ENCODE measurements around the gene MMP8.

The MMP8 gene

DNA sequence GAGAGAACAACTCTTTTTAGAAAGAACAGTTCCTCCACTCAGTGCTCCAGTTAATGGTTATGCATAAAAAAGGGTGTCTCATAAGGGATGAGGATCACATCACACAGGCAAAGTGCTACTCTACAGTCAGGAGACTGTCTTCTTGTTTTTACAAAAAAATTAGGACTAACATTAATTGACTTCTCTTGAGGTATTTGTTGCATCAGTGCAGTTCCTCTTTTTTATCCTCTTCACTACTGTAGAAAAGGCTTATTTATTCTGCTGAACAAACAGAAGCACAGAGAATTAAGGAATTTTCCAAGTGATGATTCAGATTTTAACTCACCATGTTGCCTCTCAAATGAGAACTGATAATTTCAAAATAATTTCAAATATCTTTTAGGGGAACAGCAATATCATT, 1.9 kb downstream of the MMP8 start:
- DNase-seq (ENCODE audit: low read depth) = no peak

- no peak for DNase-seq (ENCODE audit: low read depth)
These were observed 5.0 kb downstream of the MMP8 start for GRCh38 chr11:102719620-102720277.

- no peak for DNase-seq (ENCODE audit: low read depth)
These were observed 7.5 kb downstream of the MMP8 start for GRCh38 chr11:102717280-102717679.

GRCh38 chr11:102716527-102716926, 8.2 kb downstream of the MMP8 start:
- no peak for DNase-seq (ENCODE audit: low read depth)

DNA sequence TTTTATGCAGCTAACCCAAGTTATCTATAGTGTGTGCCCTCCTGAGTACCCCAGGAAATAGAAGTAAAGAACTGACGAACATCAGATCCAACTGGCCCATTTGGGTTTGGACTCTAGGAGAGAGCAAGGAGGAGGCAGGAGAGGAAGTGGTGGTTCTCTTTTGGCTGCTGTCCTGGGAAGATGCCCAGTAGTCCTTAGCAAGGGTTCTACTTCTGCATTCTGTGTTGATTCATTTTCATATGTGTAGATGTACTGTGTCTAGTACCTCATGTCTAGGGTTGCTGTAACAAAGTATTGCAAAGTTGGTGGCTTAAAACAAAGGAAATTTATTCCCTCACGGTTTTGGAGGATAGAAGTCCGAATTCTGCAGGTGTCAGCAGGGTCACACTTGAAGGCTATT, 12.6 kb downstream of the MMP8 start:
- DNase-seq (ENCODE audit: low read depth) = no peak

- DNase-seq (ENCODE audit: low read depth) = no peak
These were observed 15.4 kb downstream of the MMP8 start for GRCh38 chr11:102709201-102709945.

GRCh38 chr11:102708654-102709053, 16.1 kb downstream of the MMP8 start:
- DNase-seq (ENCODE audit: low read depth) = no peak

DNA sequence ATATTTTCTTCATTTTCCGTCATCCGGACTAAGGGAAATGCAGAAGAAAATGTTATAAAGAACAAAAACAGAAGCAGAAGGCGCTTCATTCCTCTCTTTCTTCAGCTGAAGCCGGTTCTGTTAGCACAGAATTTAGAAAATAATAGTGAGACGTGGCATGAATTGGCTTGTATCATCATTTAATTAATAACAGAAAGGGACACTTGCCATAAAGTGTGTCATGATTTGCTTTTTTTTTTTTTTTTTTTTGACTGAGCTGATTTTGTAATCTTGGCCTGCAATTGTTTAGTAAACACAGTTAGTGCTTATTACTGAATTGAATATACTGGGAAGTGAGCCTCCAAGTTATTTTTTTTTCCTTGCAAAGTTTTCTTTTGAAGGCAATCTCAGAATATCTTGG, 19.1 kb downstream of the MMP8 start, which contains the start of gene MMP27:
MMP27 (minus strand) TSS at position 144 of the 400 bp plus-strand sequence; CDS start at position 89, 55 bp downstream.
- no peak for DNase-seq (ENCODE audit: low read depth)

DNA sequence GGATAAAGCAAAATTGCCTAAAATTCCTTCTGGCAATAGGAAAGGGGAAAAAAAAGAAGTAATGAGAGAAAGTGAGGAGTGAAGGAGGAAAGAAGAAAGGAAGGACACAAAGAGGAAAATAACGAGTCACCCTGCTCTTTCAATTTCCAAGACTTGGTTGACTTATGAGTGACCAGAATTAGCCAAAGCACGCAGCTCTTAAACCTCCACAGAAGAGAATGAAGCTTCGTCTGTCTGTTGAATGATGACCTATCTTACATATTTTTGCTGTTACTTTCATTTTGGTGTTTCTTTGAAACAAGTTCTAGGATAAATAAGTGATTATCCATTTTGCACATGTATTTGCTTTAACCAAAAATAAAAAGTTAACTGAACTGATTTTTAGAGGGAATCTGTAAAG, 19.9 kb downstream of the MMP8 start:
- no peak for DNase-seq (ENCODE audit: low read depth)

GRCh38 chr11:102703826-102704493, 20.8 kb downstream of the MMP8 start:
- DNase-seq (ENCODE audit: low read depth) = no peak

DNA sequence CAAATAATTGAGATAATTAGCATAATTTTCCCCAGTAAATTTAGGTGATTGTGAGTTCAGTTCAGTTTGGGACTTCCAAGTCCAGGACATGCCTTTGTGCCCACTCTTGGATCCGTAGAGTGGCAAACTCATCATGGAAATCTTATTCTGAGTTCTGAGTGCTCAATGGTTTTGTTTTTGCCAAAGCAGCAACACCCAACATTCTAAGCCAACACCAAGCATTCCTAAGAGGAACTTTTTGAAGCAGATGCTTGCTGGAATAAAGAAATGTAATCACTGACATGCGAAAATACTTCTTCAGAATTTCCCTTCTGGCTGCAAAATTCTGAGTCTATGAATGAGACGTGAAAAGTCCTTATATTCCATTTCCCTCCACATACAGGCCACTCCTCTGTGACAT, 29.6 kb downstream of the MMP8 start:
- DNase-seq (ENCODE audit: low read depth) = no peak

DNA sequence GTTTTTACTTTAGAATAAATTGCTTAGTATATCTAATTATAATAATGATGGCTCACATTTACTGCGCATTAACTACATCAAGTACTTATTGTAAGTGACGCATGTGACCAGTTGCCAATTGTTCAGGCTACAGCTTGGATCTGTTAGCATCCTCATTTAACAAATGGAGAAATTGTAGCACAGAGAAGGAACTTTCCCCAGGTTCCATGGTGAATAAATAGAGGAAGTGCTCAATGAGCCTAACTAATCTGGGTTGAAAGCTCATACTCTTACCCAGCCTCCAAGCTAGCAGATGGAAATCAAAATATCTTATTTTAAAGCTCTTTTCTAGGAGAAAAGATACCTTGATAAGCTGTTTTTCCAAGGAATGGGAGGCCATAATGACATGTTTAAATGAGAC, 39.0 kb downstream of the MMP8 start:
- DNase-seq (ENCODE audit: low read depth) = no peak

- no peak for DNase-seq (ENCODE audit: low read depth)
These were observed 39.4 kb downstream of the MMP8 start for GRCh38 chr11:102685338-102685737.

GRCh38 chr11:102683277-102683676, 41.5 kb downstream of the MMP8 start:
- no peak for DNase-seq (ENCODE audit: low read depth)

- no peak for DNase-seq (ENCODE audit: low read depth)
These were observed 43.8 kb downstream of the MMP8 start for GRCh38 chr11:102680945-102681344.

DNA sequence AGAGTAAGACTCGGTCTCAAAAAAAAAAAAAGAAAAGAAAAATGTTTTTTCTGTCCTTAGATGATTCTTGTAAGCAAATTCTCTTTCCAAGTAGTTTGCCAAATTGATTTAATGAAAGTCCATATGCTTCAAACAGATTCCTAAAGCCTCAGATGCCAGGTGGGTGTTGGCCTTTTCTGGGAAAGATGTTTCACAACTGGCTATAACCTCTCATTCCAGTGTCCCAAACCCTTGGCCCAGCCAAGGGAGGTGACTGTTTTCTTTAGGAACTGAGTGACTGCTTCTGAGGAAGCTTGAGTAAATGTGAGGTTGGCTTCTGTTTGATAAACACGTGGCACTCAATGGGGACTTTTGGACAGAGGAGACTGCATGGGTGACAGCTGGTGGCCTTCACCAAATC, 46.7 kb downstream of the MMP8 start:
- no peak for DNase-seq (ENCODE audit: low read depth)

DNA sequence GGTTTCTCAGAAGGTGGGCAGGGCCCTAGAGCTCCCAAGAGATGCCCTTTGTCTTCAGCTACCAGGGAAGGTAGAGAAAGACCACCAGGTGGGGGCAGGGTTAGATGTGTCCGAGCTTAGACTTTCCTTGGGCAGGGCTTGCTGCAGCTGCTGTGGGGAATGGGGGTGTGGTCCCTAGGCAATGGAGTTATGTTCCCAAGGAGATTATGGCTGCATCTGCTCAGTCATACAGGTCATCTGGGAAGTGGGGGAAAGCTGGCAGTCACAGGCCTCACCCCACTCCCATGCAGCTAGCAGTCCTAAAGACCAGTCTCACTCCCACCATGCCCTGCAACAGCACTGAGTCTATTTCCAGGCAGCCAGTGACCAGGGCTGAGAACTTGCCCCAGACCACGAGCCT, 48.7 kb downstream of the MMP8 start:
- DNase-seq (ENCODE audit: low read depth) = no peak

- no peak for DNase-seq (ENCODE audit: low read depth)
These were observed 55.1 kb downstream of the MMP8 start for GRCh38 chr11:102669664-102670063.

DNA sequence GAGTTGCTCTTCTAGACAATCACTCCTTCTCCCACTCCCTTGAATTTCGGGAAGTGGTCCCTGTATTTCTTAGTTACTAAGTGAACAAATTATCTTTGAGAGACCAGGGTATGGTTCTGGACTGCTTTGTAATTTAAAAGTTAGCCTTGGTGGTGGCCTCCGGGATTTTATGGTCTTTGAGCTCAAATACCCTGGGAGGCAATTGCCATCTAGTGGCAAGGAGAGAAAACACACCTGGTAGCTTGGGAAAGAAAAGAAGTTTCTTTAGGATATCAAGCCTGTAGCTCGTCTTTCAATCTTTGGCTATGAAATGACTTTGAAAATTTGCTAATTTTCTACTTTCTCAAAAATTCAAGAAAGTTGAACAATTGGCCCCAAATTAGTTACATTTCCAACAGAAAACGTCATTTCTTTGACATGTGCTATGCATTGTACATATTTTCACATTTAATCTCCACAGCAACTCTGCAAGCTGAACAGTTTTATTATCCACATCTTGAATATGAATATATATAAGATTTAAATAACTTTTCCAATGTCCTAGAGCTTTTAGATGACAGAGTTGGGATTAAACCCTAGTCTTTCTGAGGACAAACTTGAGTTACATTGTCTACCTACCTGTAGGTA, 58.3 kb downstream of the MMP8 start:
- no peak for DNase-seq (ENCODE audit: low read depth)

DNA sequence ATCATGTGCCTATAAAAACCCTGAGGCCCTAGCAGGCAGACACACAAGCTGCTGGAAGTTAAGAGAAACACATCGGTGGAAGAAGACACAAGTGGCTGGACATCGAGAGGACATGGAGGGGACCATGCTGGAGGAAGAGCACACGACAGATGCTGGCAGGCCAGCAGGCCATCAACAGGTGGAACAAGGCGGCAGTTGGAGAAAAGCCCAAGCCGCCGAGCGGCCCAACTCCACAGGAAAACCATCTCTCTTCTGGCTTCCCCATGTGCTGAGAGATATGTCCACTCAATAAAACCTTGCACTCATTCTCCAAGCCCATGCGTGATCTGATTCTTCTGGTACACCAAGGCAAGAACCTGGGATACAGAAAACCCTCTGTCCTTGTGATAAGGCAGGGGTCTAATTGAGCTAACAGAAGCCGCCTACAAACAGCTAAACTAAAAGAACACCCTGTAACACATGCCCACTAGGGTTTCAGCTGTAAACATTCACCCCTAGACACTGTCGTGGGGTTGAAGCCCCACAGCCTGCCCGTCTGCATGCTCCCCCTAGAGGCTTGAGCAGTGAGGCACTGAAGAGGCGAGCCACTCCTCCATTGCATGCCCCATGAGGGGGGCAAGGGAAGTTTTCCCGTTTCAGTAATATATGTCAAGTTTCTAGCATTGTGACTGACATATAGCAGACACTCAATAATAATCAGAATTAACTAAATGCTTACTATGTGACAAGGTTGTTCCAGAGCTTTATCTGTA, 60.6 kb downstream of the MMP8 start:
- DNase-seq (ENCODE audit: low read depth) = no peak

DNA sequence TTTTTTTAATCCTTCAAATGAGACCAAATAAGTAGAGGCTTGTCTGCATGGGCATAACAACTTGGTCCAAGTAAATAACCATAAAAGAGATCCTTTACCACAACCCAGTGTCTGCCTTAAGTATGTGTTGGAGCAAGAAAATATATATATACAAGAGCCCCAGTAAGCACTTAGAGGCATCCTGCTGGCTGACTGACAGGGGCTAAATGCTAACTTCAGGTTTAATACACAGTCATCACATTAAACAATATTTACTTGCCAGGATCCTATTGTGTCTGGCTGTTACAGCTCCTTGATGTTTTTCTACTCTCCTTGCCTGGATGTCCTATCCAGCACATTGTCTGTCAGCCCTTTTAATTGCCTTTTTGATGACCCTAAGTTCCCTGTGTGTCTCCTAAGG, 62.1 kb downstream of the MMP8 start:
- DNase-seq (ENCODE audit: low read depth) = no peak
